ENCODE measurements around the gene SH3PXD2A. TPM values are rescaled to one million over a fixed set of nuclear protein-coding genes. Genes with fewer than 3 reads are reported as not detected.
A peak's percentile ranks its signal among the peaks of the same experiment; 100 is the strongest.

Gene SH3PXD2A
- total and polyA plus RNA-seq, 3 donors from 2014 or later: 10.8 to 12.1 (median 12.0) TPM

DNA sequence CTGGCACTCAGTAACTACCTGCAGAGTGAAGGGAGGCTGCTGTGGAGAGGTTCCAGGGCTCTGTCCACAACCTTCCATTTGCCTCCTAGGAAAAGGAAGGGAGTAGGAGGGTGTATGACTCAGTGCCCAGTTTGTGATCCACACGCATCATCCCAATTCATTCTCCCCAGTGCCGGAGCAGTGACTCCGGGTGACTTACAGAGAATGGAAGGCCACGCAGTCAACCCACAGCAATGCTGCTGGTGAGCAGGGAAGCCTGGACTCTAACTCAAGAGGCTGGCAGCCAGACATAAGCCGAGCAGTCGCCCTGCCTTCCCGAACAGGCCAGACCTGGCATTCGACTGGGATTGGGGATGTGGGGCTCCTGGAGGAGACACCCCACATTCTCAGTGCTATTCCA is 139.9 kb downstream of the SH3PXD2A start:
- Histone ChIP-seq H3K9me3 (no peaks in the 10 kb centered on the region), H3K4me1 (peaks cover 4% of the 10 kb centered on the region), H3K27me3 (no peaks in the 10 kb centered on the region), H3K36me3 (ENCODE audit: low read depth, missing control alignments) (no peaks in the 10 kb centered on the region), H3K27ac (no peak overlapping the region), H3K4me3 (no peak overlapping the region)
- DNase-seq: no peak
- TF ChIP-seq CTCF (IDR thresholded peaks at IDR 0.05) (no peak), POLR2A (IDR thresholded peaks at IDR 0.05) (no peak)
- WGBS, 2 donors: 90% methylated on average over 8 of the region's 8 CpGs
- intact Hi-C loops (cut with DNase I; ENCODE audit: low total_unique reads): loop anchor here (5.0 kb wide), 1 partner anchor 142 kb away; the partner anchor contains the start of gene SH3PXD2A

- Histone ChIP-seq H3K36me3 (ENCODE audit: low read depth, missing control alignments) (no peaks in the 10 kb centered on the region), H3K9me3 (no peaks in the 10 kb centered on the region), H3K4me3 (no peak overlapping the region), H3K27me3 (no peaks in the 10 kb centered on the region), H3K27ac (no peak overlapping the region), H3K4me1 (peaks cover 4% of the 10 kb centered on the region)
- TF ChIP-seq POLR2A (IDR thresholded peaks at IDR 0.05) (no peak), CTCF (IDR thresholded peaks at IDR 0.05) (no peak)
- whole genome bisulfite sequencing, 2 donors: 64 to 97% methylated on average over 5 to 7 of the region's 7 CpGs
- intact Hi-C loops (cut with DNase I; ENCODE audit: low total_unique reads): no loop called here
- no peak for DNase-seq
Observed at GRCh38 chr10:103714232-103714891, 141.0 kb downstream of the SH3PXD2A start.

- Histone ChIP-seq H3K27me3 (no peaks in the 10 kb centered on the region), H3K9me3 (no peaks in the 10 kb centered on the region), H3K36me3 (ENCODE audit: low read depth, missing control alignments) (no peaks in the 10 kb centered on the region), H3K4me1 (peaks cover 4% of the 10 kb centered on the region), H3K4me3 (no peak overlapping the region), H3K27ac (no peak overlapping the region)
- DNase-seq: no peak
- intact Hi-C loops (cut with DNase I; ENCODE audit: low total_unique reads): no loop called here
- TF ChIP-seq POLR2A (IDR thresholded peaks at IDR 0.05) (no peak), CTCF (IDR thresholded peaks at IDR 0.05) (no peak)
- 95 to 100% methylated on average over 4 of the region's 4 CpGs for WGBS, 2 donors
Observed at GRCh38 chr10:103713676-103714075, 141.7 kb downstream of the SH3PXD2A start.

- Histone ChIP-seq H3K27me3 (no peaks in the 10 kb centered on the region), H3K27ac (no peak overlapping the region), H3K36me3 (ENCODE audit: low read depth, missing control alignments) (no peaks in the 10 kb centered on the region), H3K9me3 (no peaks in the 10 kb centered on the region), H3K4me1 (peaks cover 6% of the 10 kb centered on the region), H3K4me3 (no peak overlapping the region)
- intact Hi-C loops (cut with DNase I; ENCODE audit: low total_unique reads): no loop called here
- TF ChIP-seq POLR2A (IDR thresholded peaks at IDR 0.05) (no peak), CTCF (IDR thresholded peaks at IDR 0.05) (peak; percentile 87 to 96 (median 95))
- WGBS, 2 donors: 26 to 38% methylated on average over 6 to 8 of the region's 8 CpGs
- peak; percentile 93 for DNase-seq
Observed at GRCh38 chr10:103712898-103713498, 142.4 kb downstream of the SH3PXD2A start.
